IMR-90 (cell line): ENCODE measurements around the gene PAK6. TPM values are rescaled to one million over a fixed set of nuclear protein-coding genes. Genes with fewer than 3 reads are reported as not detected.

Source experiments
- ATAC-seq: fragments of 200-7000 bp; cut with Tn5 transposase; 2 replicates; pipeline ENCODE4 v1.9.1; 2020; ENCODE audit warnings: low read depth, mild to moderate bottlenecking, moderate library complexity
- BruUV-seq: library from RNA; stranded (reverse); fragments of 400-500 nt; replicated peaks from 2 replicates; lab custom pipeline; 2021; lab: Mats Ljungman, UMichigan
- CTCF ChIA-PET: fragments of 300-600 bp; formaldehyde crosslinking; extraction: SDS; loops from one replicate; lab custom pipeline; 2021; ENCODE audit warnings: antibody characterized with exemption; lab: Yijun Ruan, JAX
- POLR2A ChIA-PET: fragments of 300-600 bp; sonication (Branson Sonifier 250); formaldehyde crosslinking; loops from one replicate; lab custom pipeline; 2022; ENCODE audit warnings: antibody characterized with exemption; ENCODE audit not compliant: unreplicated experiment; lab: Charles Lee
- DNase-seq: peaks from one replicate; pipeline ENCODE4 v3.0.0; 2013
- H2AFZ ChIP-seq: replicated peaks from 2 replicates; pipeline ENCODE3; 2013; ENCODE audit warnings: low read length, mild to moderate bottlenecking; ENCODE audit not compliant: poor library complexity
- H2AK5ac ChIP-seq: 2 replicates; pipeline ENCODE4 v1.6.1; 2013; ENCODE audit warnings: low read depth, low read length, inconsistent platforms
- H2AK9ac ChIP-seq: replicated peaks from 2 replicates; pipeline ENCODE3; 2013; ENCODE audit warnings: mild to moderate bottlenecking, low read depth, low read length, moderate library complexity; ENCODE audit not compliant: poor library complexity
- H2BK120ac ChIP-seq: 2 replicates; pipeline ENCODE4 v1.6.1; 2013; ENCODE audit warnings: low read depth, low read length, inconsistent platforms
- H2BK15ac ChIP-seq: 3 replicates; pipeline ENCODE4 v1.6.1; 2013; ENCODE audit warnings: low read depth, low read length, inconsistent platforms
- H2BK20ac ChIP-seq: 2 replicates; pipeline ENCODE4 v1.6.1; 2013; ENCODE audit warnings: low read depth, mild to moderate bottlenecking, inconsistent platforms, low read length, moderate library complexity
- H2BK5ac ChIP-seq: 2 replicates; pipeline ENCODE4 v1.6.1; 2013; ENCODE audit warnings: mild to moderate bottlenecking, low read depth, low read length, inconsistent platforms; ENCODE audit not compliant: poor library complexity, severe bottlenecking
- H3K14ac ChIP-seq: replicated peaks from 2 replicates; pipeline ENCODE4 v1.6.1; 2013; ENCODE audit warnings: low read depth, low read length, inconsistent platforms
- H3K18ac ChIP-seq: 2 replicates; pipeline ENCODE4 v1.6.1; 2013; ENCODE audit warnings: low read depth, low read length, control low read depth
- H3K23ac ChIP-seq: 2 replicates; pipeline ENCODE4 v1.6.1; 2013; ENCODE audit warnings: low read depth, low read length, inconsistent platforms
- H3K27ac ChIP-seq: 2 replicates; pipeline ENCODE4 v1.5.1; 2013; ENCODE audit warnings: mild to moderate bottlenecking, control low read depth, low read length; ENCODE audit not compliant: insufficient read depth
- H3K27me3 ChIP-seq: 2 replicates; pipeline ENCODE4 v1.6.1; 2013; ENCODE audit warnings: low read length; ENCODE audit not compliant: control insufficient read depth, insufficient read depth
- H3K36me3 ChIP-seq: 2 replicates; pipeline ENCODE4 v1.6.1; 2013; ENCODE audit warnings: low read length, mixed read lengths; ENCODE audit not compliant: control insufficient read depth, insufficient read depth
- H3K4ac ChIP-seq: 2 replicates; pipeline ENCODE4 v1.6.1; 2013; ENCODE audit warnings: low read depth, low read length, inconsistent platforms
- H3K4me1 ChIP-seq: 2 replicates; pipeline ENCODE4 v1.6.1; 2013; ENCODE audit warnings: low read length, mixed read lengths; ENCODE audit not compliant: control insufficient read depth, insufficient read depth
- H3K4me2 ChIP-seq: 2 replicates; pipeline ENCODE4 v1.6.1; 2013; ENCODE audit warnings: low read depth, mild to moderate bottlenecking, control low read depth, low read length, moderate library complexity
- H3K4me3 ChIP-seq: 2 replicates; pipeline ENCODE4 v1.5.1; 2013; ENCODE audit warnings: low read depth, mild to moderate bottlenecking, control low read depth, low read length, moderate library complexity; ENCODE audit not compliant: insufficient read depth
- H3K56ac ChIP-seq: 2 replicates; pipeline ENCODE4 v1.6.1; 2013; ENCODE audit warnings: low read length, inconsistent platforms; ENCODE audit not compliant: insufficient read depth; ENCODE audit errors: extremely low read depth
- H3K79me1 ChIP-seq, 2 experiments: 2 replicates each; pipeline ENCODE4 v1.6.1; 2013; ENCODE audit warnings: low read length in 2 of 2, inconsistent platforms in 1 of 2, low read depth in 1 of 2
- H3K9ac ChIP-seq: 2 replicates; pipeline ENCODE4 v1.6.1; 2013; ENCODE audit warnings: low read depth, low read length, control low read depth
- H3K9me1 ChIP-seq: 2 replicates; pipeline ENCODE4 v1.6.1; 2013; ENCODE audit warnings: low read length, inconsistent platforms; ENCODE audit not compliant: insufficient read depth
- H3K9me3 ChIP-seq: 2 replicates; pipeline ENCODE4 v1.6.1; 2013; ENCODE audit warnings: low read length; ENCODE audit not compliant: control insufficient read depth, insufficient read depth
- H4K20me1 ChIP-seq: 2 replicates; pipeline ENCODE4 v1.6.1; 2013; ENCODE audit warnings: low read length, inconsistent platforms; ENCODE audit not compliant: insufficient read depth
- H4K5ac ChIP-seq: 2 replicates; pipeline ENCODE4 v1.6.1; 2013; ENCODE audit warnings: mild to moderate bottlenecking, low read depth, low read length, control low read depth
- H4K8ac ChIP-seq, 2 experiments: 2 replicates each; pipeline ENCODE4 v1.6.1; 2013; ENCODE audit warnings: low read depth in 2 of 2, low read length in 2 of 2, control low read depth in 1 of 2, inconsistent platforms in 1 of 2
- H4K91ac ChIP-seq: 2 replicates; pipeline ENCODE4 v1.6.1; 2013; ENCODE audit warnings: low read depth, low read length, inconsistent platforms; ENCODE audit not compliant: insufficient read depth
- BHLHE40 ChIP-seq: fragments of 150-350 bp; IDR thresholded peaks from 2 replicates; pipeline ENCODE4 v1.6.1; 2016; ENCODE audit warnings: mild to moderate bottlenecking, low read depth, low read length
- CEBPB ChIP-seq: IDR thresholded peaks from 2 replicates; pipeline ENCODE4 v1.6.1; 2012; ENCODE audit warnings: low read depth, low read length, improper control_type of control experiment
- CHD1 ChIP-seq: IDR thresholded peaks from 2 replicates; pipeline ENCODE4 v1.6.1; 2012; ENCODE audit warnings: low read depth, low read length, improper control_type of control experiment
- FOS ChIP-seq: fragments of 150-350 bp; IDR thresholded peaks from 2 replicates; pipeline ENCODE4 v1.6.1; 2016; ENCODE audit warnings: low read depth, low read length
- MAFK ChIP-seq: IDR thresholded peaks from 2 replicates; pipeline ENCODE4 v1.6.1; 2012; ENCODE audit warnings: low read depth, low read length, improper control_type of control experiment
- MAZ ChIP-seq: IDR thresholded peaks from 2 replicates; pipeline ENCODE4 v1.6.1; 2012; ENCODE audit warnings: low read depth, mild to moderate bottlenecking, low read length, improper control_type of control experiment, moderate library complexity, borderline replicate concordance
- NFE2L2 ChIP-seq: fragments of 150-350 bp; IDR thresholded peaks from 2 replicates; pipeline ENCODE4 v1.6.1; 2016; ENCODE audit warnings: low read depth, mild to moderate bottlenecking, low read length
- POLR2A ChIP-seq: IDR thresholded peaks from 2 replicates; pipeline ENCODE4 v1.6.1; 2012; ENCODE audit warnings: mild to moderate bottlenecking, low read depth, low read length
- RAD21 ChIP-seq: IDR thresholded peaks from 2 replicates; pipeline ENCODE4 v1.6.1; 2012; ENCODE audit warnings: low read length, improper control_type of control experiment
- RCOR1 ChIP-seq: IDR thresholded peaks from 2 replicates; pipeline ENCODE4 v1.6.1; 2012; ENCODE audit warnings: mild to moderate bottlenecking, low read length, improper control_type of control experiment; ENCODE audit not compliant: insufficient replicate concordance
- RFX5 ChIP-seq: IDR thresholded peaks from 2 replicates; pipeline ENCODE4 v1.8.0; 2012; ENCODE audit warnings: low read depth, mild to moderate bottlenecking, low read length, moderate library complexity
- WGBS, 2 experiments: methylation state at CpG; one replicate each; pipeline versions ENCODE4 v1.1.5 to v1.1.7; 2013; ENCODE audit warnings: missing lambda C conversion rate in 2 of 2; ENCODE audit not compliant: insufficient read length in 1 of 2; ENCODE audit errors: extremely low coverage in 2 of 2; 5-methylcytosine and 5-hydroxymethylcytosine counted together
- dilution Hi-C: fragments of 300-500 bp; cut with HindIII; formaldehyde crosslinking; loops from one replicate; pipeline ENCODE4 v1.14.3; 2018; ENCODE audit warnings: low sequenced_read_pairs; ENCODE audit not compliant: unreplicated experiment
- in situ Hi-C: fragments of 300-500 bp; cut with MboI; formaldehyde crosslinking; loops from 3 replicates; pipeline ENCODE4 v1.14.3; 2019; ENCODE audit warnings: low sequenced_read_pairs, inconsistent platforms, mixed read lengths
- intact Hi-C: fragments of 100-400 bp; cut with micrococcal nuclease; formaldehyde crosslinking; loops from 2 replicates; pipeline ENCODE4 v1.10.0; 2022
- polyA plus RNA-seq, 3 experiments: library from polyadenylated mRNA; depleted of rRNA; stranded (reverse); fragments of >200 nt; gene quantifications; 2 replicates each; pipeline ENCODE4 v1.2.3, GENCODE V29; 2012; ENCODE audit warnings: low replicate concordance in 1 of 3
- total RNA-seq: library from RNA; depleted of rRNA; stranded (reverse); fragments of >200 nt; gene quantifications from 2 replicates; pipeline ENCODE4 v1.2.3, GENCODE V29; 2012
- TF ChIP-seq, protein P1 (sequence below): fragments of 150-350 bp; IDR thresholded peaks from 2 replicates; pipeline ENCODE4 v1.6.1; 2016; ENCODE audit warnings: low read depth, mild to moderate bottlenecking, low read length, moderate library complexity, borderline replicate concordance
- TF ChIP-seq, protein P2 (sequence below): conservative IDR thresholded peaks from 2 replicates; pipeline ENCODE4 v1.5.1; 2012; ENCODE audit warnings: mild to moderate bottlenecking, low read depth, low read length, improper control_type of control experiment

The PAK6 gene
- total and polyA plus RNA-seq, 2 of the 4 experiments (the other 2 are of a cell fraction), result 0.21 TPM; not detected in 1

DNA sequence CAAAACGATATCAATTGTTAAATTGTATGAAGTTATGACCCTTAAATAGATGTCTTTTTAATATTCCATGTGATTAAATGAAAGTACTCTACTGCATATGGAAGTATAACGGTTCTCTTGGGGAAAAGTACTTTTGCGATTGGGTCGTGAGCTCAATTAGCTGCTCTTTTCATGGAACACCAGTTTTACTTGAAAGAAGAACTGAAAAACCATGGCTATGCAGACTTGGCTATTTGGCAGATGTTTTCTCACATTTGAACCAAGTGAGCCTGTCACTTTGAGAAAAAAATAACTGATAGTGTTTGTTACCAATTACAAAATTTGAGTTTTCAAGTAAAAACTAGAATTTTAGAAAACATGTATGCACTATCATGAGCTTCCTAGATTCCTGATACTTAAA lies 78.7 kb downstream of the PAK6 start:
- no peak overlapping the region for H3K4me2 ChIP-seq
- no peaks in the 10 kb centered on the region for H3K4me1 ChIP-seq
- no peak overlapping the region for H3K4ac ChIP-seq
- CTCF ChIA-PET, result no interaction called here
- peaks cover 22% of the 10 kb centered on the region for H3K27me3 ChIP-seq
- no peak overlapping the region for H2AK9ac ChIP-seq
- no peak overlapping the region for H2AK5ac ChIP-seq
- H4K91ac ChIP-seq, result no peak overlapping the region
- no peak overlapping the region for H2BK20ac ChIP-seq
- H3K14ac ChIP-seq, result no peak overlapping the region
- no peak overlapping the region for H2BK120ac ChIP-seq
- H3K79me1 ChIP-seq, result no peaks in the 10 kb centered on the region
- no peak overlapping the region for H2BK15ac ChIP-seq
- no peak overlapping the region for H2BK5ac ChIP-seq
- TF ChIP-seq, protein P1, sequence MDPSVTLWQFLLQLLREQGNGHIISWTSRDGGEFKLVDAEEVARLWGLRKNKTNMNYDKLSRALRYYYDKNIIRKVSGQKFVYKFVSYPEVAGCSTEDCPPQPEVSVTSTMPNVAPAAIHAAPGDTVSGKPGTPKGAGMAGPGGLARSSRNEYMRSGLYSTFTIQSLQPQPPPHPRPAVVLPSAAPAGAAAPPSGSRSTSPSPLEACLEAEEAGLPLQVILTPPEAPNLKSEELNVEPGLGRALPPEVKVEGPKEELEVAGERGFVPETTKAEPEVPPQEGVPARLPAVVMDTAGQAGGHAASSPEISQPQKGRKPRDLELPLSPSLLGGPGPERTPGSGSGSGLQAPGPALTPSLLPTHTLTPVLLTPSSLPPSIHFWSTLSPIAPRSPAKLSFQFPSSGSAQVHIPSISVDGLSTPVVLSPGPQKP, result no peak
- TF ChIP-seq MAZ (no peak), CEBPB (no peak), RAD21 (no peak), FOS (no peak), MAFK (no peak), CHD1 (no peak), BHLHE40 (no peak), NFE2L2 (no peak), RCOR1 (no peak), POLR2A (no peak), RFX5 (no peak)
- TF ChIP-seq, protein P2, sequence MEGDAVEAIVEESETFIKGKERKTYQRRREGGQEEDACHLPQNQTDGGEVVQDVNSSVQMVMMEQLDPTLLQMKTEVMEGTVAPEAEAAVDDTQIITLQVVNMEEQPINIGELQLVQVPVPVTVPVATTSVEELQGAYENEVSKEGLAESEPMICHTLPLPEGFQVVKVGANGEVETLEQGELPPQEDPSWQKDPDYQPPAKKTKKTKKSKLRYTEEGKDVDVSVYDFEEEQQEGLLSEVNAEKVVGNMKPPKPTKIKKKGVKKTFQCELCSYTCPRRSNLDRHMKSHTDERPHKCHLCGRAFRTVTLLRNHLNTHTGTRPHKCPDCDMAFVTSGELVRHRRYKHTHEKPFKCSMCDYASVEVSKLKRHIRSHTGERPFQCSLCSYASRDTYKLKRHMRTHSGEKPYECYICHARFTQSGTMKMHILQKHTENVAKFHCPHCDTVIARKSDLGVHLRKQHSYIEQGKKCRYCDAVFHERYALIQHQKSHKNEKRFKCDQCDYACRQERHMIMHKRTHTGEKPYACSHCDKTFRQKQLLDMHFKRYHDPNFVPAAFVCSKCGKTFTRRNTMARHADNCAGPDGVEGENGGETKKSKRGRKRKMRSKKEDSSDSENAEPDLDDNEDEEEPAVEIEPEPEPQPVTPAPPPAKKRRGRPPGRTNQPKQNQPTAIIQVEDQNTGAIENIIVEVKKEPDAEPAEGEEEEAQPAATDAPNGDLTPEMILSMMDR, result no peak
- H3K23ac ChIP-seq, result no peak overlapping the region
- BruUV-seq, result no TSS peak
- H4K20me1 ChIP-seq, result no peaks in the 10 kb centered on the region
- in situ Hi-C loops, result no loop called here
- intact Hi-C loops, result no loop called here
- no peak overlapping the region for H3K27ac ChIP-seq
- H4K8ac ChIP-seq, result no peak overlapping the region
- dilution Hi-C loops, result no loop called here
- H3K9me1 ChIP-seq, result no peaks in the 10 kb centered on the region
- H3K9me3 ChIP-seq, result no peaks in the 10 kb centered on the region
- H4K5ac ChIP-seq, result no peak overlapping the region
- no peak overlapping the region for H3K9ac ChIP-seq
- POLR2A ChIA-PET, result no interaction called here
- H2AFZ ChIP-seq, result no peak overlapping the region
- no peak overlapping the region for H3K4me3 ChIP-seq
- no peaks in the 10 kb centered on the region for H3K36me3 ChIP-seq
- no peak overlapping the region for H3K56ac ChIP-seq
- ATAC-seq, result no peak
- no peak overlapping the region for H3K18ac ChIP-seq
- 47% methylated on average over 3 of the region's 4 CpGs; no CpG with 5 or more reads in 1 of the 2 experiments for WGBS, 2 experiments
- DNase-seq, result no peak
